Neural progenitor cell (in vitro differentiated cells): Measurements from ENCODE around the gene GRIK2. TPM values are rescaled to one million over a fixed set of nuclear protein-coding genes. Genes with fewer than 3 reads are reported as not detected.

Experiments
- DNase-seq: peaks from one replicate; pipeline ENCODE4 v3.0.0-alpha.2; 2016; ENCODE audit warnings: low spot score
- H2AFZ ChIP-seq: fragments of 200-600 bp; sonication (generic); replicated peaks from 2 replicates; pipeline ENCODE4 v1.6.1; 2016; ENCODE audit warnings: antibody characterized with exemption
- H3F3A ChIP-seq: fragments of 200-600 bp; sonication (generic); 2 replicates; pipeline ENCODE4 v1.6.1; 2016; ENCODE audit warnings: antibody characterized with exemption, low read depth
- H3K27ac ChIP-seq: fragments of 200-600 bp; sonication (generic); 2 replicates; pipeline ENCODE4 v1.5.1; 2016; ENCODE audit warnings: mild to moderate bottlenecking
- H3K27me3 ChIP-seq: fragments of 200-600 bp; sonication (generic); 2 replicates; pipeline ENCODE4 v1.6.1; 2016; ENCODE audit warnings: mild to moderate bottlenecking, moderate library complexity
- H3K36me3 ChIP-seq: fragments of 200-600 bp; sonication (generic); 2 replicates; pipeline ENCODE4 v1.5.1; 2016
- H3K4me1 ChIP-seq: fragments of 200-600 bp; sonication (generic); 2 replicates; pipeline ENCODE4 v1.6.1; 2016; ENCODE audit warnings: mixed run types
- H3K4me2 ChIP-seq: fragments of 200-600 bp; sonication (generic); 2 replicates; pipeline ENCODE4 v1.6.1; 2016
- H3K4me3 ChIP-seq: fragments of 200-600 bp; sonication (generic); 2 replicates; pipeline ENCODE4 v1.5.1; 2016
- H3K79me2 ChIP-seq: fragments of 200-600 bp; sonication (generic); 2 replicates; pipeline ENCODE4 v1.6.1; 2016; ENCODE audit warnings: low read depth
- H3K9ac ChIP-seq: fragments of 200-600 bp; sonication (generic); 2 replicates; pipeline ENCODE4 v1.6.1; 2016
- H3K9me3 ChIP-seq: fragments of 200-600 bp; sonication (generic); 2 replicates; pipeline ENCODE4 v1.5.1; 2016; ENCODE audit warnings: low read depth
- H4K20me1 ChIP-seq: fragments of 200-600 bp; sonication (generic); 2 replicates; pipeline ENCODE4 v1.6.1; 2016; ENCODE audit warnings: low read depth
- H3K27ac Mint-ChIP-seq: 3 replicates; pipeline ENCODE4 v1.8.0; 2021; ENCODE audit warnings: mixed read lengths
- H3K27me3 Mint-ChIP-seq: 2 replicates; pipeline ENCODE4 v1.8.0; 2022; ENCODE audit warnings: low read depth, mild to moderate bottlenecking, inconsistent platforms, moderate library complexity, mixed read lengths; ENCODE audit not compliant: insufficient read depth
- H3K36me3 Mint-ChIP-seq: 3 replicates; pipeline ENCODE4 v1.8.0; 2021; ENCODE audit warnings: mixed read lengths
- H3K4me1 Mint-ChIP-seq: 3 replicates; pipeline ENCODE4 v1.8.0; 2021; ENCODE audit warnings: mixed read lengths
- H3K4me3 Mint-ChIP-seq: 3 replicates; pipeline ENCODE4 v1.8.0; 2021; ENCODE audit warnings: mild to moderate bottlenecking, moderate library complexity, mixed read lengths
- H3K9me3 Mint-ChIP-seq: 3 replicates; pipeline ENCODE4 v1.8.0; 2020; ENCODE audit warnings: mixed read lengths
- EZH2 ChIP-seq: fragments of 200-600 bp; sonication (generic); IDR thresholded peaks from 2 replicates; pipeline ENCODE4 v1.6.1; 2017; ENCODE audit warnings: antibody characterized with exemption, mild to moderate bottlenecking, moderate library complexity
- EZH2phosphoT487 ChIP-seq: fragments of 200-600 bp; sonication (generic); IDR thresholded peaks from 2 replicates; pipeline ENCODE4 v1.6.1; 2017; ENCODE audit warnings: antibody characterized with exemption
- total RNA-seq: library from RNA; depleted of rRNA; stranded (reverse); fragments of >200 nt; gene quantifications from 2 replicates; pipeline ENCODE4 v1.2.3, GENCODE V29; 2015; ENCODE audit warnings: low replicate concordance
- TF ChIP-seq, protein P1 (sequence below): fragments of 200-600 bp; sonication (generic); IDR thresholded peaks from 2 replicates; pipeline ENCODE4 v1.5.1; 2017; ENCODE audit warnings: antibody characterized with exemption, mild to moderate bottlenecking

Gene GRIK2
- total RNA-seq, 1 donor from 2014 or later, result 0.88 TPM

DNA sequence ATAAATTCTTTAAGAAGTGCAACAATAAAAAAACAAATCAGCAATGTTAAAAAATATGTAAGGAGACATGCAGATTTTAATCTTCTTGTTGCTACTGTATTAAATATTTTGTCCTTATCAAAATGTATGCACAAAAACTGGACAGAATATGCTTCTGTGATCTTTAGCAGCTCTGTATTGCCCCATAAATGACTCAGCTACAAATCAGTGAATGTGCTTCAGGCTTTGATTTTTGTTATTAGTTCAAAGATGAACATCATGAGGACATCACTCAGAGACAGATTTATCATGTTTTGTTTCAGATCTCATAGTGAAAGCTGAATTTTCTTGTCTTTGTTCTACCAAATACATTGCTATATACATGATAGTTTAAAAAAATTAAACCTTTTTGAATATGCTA is 312.4 kb downstream of the GRIK2 start:
- Histone ChIP-seq H3K9me3 (no peaks in the 10 kb centered on the region), H3K36me3 (no peaks in the 10 kb centered on the region), H4K20me1 (no peaks in the 10 kb centered on the region), H3K4me2 (no peak overlapping the region), H3K27me3 (no peaks in the 10 kb centered on the region), H3F3A (peaks cover 14% of the 10 kb centered on the region), H3K4me1 (peaks cover 28% of the 10 kb centered on the region), H3K9ac (no peak overlapping the region), H3K27ac (no peak overlapping the region), H2AFZ (no peak overlapping the region), H3K4me3 (no peak overlapping the region), H3K79me2 (no peaks in the 10 kb centered on the region)
- Mint-ChIP-seq H3K9me3 (no peaks in the 10 kb centered on the region), H3K4me3 (no peak overlapping the region), H3K36me3 (no peaks in the 10 kb centered on the region), H3K27me3 (no peaks in the 10 kb centered on the region), H3K4me1 (no peaks in the 10 kb centered on the region), H3K27ac (no peak overlapping the region)
- TF ChIP-seq EZH2 (no peak), EZH2phosphoT487 (no peak)
- TF ChIP-seq, protein P1, sequence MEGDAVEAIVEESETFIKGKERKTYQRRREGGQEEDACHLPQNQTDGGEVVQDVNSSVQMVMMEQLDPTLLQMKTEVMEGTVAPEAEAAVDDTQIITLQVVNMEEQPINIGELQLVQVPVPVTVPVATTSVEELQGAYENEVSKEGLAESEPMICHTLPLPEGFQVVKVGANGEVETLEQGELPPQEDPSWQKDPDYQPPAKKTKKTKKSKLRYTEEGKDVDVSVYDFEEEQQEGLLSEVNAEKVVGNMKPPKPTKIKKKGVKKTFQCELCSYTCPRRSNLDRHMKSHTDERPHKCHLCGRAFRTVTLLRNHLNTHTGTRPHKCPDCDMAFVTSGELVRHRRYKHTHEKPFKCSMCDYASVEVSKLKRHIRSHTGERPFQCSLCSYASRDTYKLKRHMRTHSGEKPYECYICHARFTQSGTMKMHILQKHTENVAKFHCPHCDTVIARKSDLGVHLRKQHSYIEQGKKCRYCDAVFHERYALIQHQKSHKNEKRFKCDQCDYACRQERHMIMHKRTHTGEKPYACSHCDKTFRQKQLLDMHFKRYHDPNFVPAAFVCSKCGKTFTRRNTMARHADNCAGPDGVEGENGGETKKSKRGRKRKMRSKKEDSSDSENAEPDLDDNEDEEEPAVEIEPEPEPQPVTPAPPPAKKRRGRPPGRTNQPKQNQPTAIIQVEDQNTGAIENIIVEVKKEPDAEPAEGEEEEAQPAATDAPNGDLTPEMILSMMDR, result no peak
- no peak for DNase-seq

DNA sequence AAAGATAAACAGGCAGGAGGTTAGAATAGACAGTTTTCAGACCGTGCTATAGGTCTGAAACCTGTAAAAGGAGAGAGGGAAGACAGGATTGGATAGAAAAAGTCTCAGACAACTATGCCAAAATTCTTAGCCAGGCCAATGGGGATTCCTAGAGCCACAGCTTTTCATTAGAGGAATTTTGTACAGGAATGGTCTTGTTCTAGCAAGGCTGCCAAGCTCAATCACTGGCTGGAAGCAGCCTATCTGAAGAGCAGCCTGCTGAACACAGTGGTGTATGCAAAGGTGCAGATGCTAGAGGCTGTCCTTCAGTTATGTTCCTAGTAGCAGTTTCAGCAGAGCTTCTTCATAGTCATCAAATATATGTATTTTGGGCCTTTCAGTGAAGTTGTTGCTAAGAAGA is 313.1 kb downstream of the GRIK2 start:
- peak; percentile 24 for DNase-seq
- Histone ChIP-seq H3K27me3 (no peaks in the 10 kb centered on the region), H3K4me3 (no peak overlapping the region), H4K20me1 (no peaks in the 10 kb centered on the region), H3K36me3 (no peaks in the 10 kb centered on the region), H3F3A (peaks cover 6% of the 10 kb centered on the region), H2AFZ (peak overlapping the region; percentile 69), H3K27ac (no peak overlapping the region), H3K79me2 (no peaks in the 10 kb centered on the region), H3K9ac (no peak overlapping the region), H3K9me3 (no peaks in the 10 kb centered on the region), H3K4me2 (no peak overlapping the region), H3K4me1 (peaks cover 21% of the 10 kb centered on the region)
- Mint-ChIP-seq H3K27me3 (no peaks in the 10 kb centered on the region), H3K27ac (no peak overlapping the region), H3K4me1 (no peaks in the 10 kb centered on the region), H3K9me3 (no peaks in the 10 kb centered on the region), H3K4me3 (no peak overlapping the region), H3K36me3 (no peaks in the 10 kb centered on the region)
- TF ChIP-seq EZH2, result no peak
- TF ChIP-seq, protein P1, result no peak
- no peak for TF ChIP-seq EZH2phosphoT487

- no peak for TF ChIP-seq EZH2phosphoT487
- TF ChIP-seq, protein P1, result no peak
- H3K36me3 ChIP-seq, result no peaks in the 10 kb centered on the region
- H3K9ac ChIP-seq, result no peak overlapping the region
- no peaks in the 10 kb centered on the region for H3K27me3 ChIP-seq
- no peaks in the 10 kb centered on the region for H3K9me3 ChIP-seq
- Mint-ChIP-seq H3K27me3 (no peaks in the 10 kb centered on the region), H3K4me3 (no peak overlapping the region), H3K36me3 (no peaks in the 10 kb centered on the region), H3K9me3 (no peaks in the 10 kb centered on the region), H3K4me1 (no peaks in the 10 kb centered on the region), H3K27ac (no peak overlapping the region)
- no peak overlapping the region for H2AFZ ChIP-seq
- H3K27ac ChIP-seq, result no peak overlapping the region
- H3K4me2 ChIP-seq, result no peak overlapping the region
- DNase-seq, result no peak
- no peak overlapping the region for H3K4me3 ChIP-seq
- no peaks in the 10 kb centered on the region for H4K20me1 ChIP-seq
- H3K79me2 ChIP-seq, result no peaks in the 10 kb centered on the region
- peaks cover 13% of the 10 kb centered on the region for H3F3A ChIP-seq
- H3K4me1 ChIP-seq, result peaks cover 14% of the 10 kb centered on the region
Measured at GRCh38 chr6:101711518-101711917, 318.0 kb downstream of the GRIK2 start.
